Mesenchymal stem cell (in vitro differentiated cells and primary cell): ENCODE measurements around the gene MYH11.
"Not testable (repeated sequence)": the region's sequence is repeated elsewhere in the genome, so short reads cannot be mapped to it uniquely, and the experiment has no call there.

ENCODE experiments used
- DNase-seq: peaks from one replicate; pipeline ENCODE4 v3.0.0-alpha.2; 2013
- H2AFZ ChIP-seq: one replicate; pipeline ENCODE4 v1.6.1; 2013; ENCODE audit warnings: low read depth, mild to moderate bottlenecking, control low read depth, inconsistent platforms, low read length, moderate library complexity
- H2AK5ac ChIP-seq: 2 replicates; pipeline ENCODE4 v1.6.1; 2013; ENCODE audit warnings: low read length, moderate library complexity, mild to moderate bottlenecking, inconsistent platforms; ENCODE audit not compliant: severe bottlenecking
- H2BK120ac ChIP-seq: one replicate; pipeline ENCODE4 v1.6.1; 2013; ENCODE audit warnings: low read depth, mild to moderate bottlenecking, inconsistent platforms, low read length, moderate library complexity
- H2BK12ac ChIP-seq, 2 experiments: one replicate each; pipeline ENCODE4 v1.6.1; 2013; ENCODE audit warnings: inconsistent platforms in 2 of 2, low read length in 2 of 2, mild to moderate bottlenecking in 2 of 2, moderate library complexity in 2 of 2, control low read depth in 1 of 2
- H2BK15ac ChIP-seq: one replicate; pipeline ENCODE4 v1.6.1; 2013; ENCODE audit warnings: mild to moderate bottlenecking, low read depth, inconsistent platforms; ENCODE audit not compliant: poor library complexity, severe bottlenecking
- H2BK5ac ChIP-seq: 2 replicates; pipeline ENCODE4 v1.6.1; 2013; ENCODE audit warnings: low read depth, mild to moderate bottlenecking, low read length, control low read depth, inconsistent platforms; ENCODE audit not compliant: poor library complexity, severe bottlenecking
- H3K14ac ChIP-seq, 2 experiments: one replicate each; pipeline ENCODE4 v1.6.1; 2013; ENCODE audit warnings: inconsistent platforms in 2 of 2, low read length in 2 of 2, control low read depth in 1 of 2, mild to moderate bottlenecking in 1 of 2, moderate library complexity in 1 of 2
- H3K18ac ChIP-seq, 2 experiments: one replicate each; pipeline ENCODE4 v1.6.1; 2013; ENCODE audit warnings: inconsistent platforms in 2 of 2, low read length in 2 of 2, control low read depth in 1 of 2, low read depth in 1 of 2, mild to moderate bottlenecking in 1 of 2
- H3K23ac ChIP-seq, 2 experiments: one replicate each; pipeline ENCODE4 v1.6.1; 2013; ENCODE audit warnings: inconsistent platforms in 2 of 2, low read length in 2 of 2, mild to moderate bottlenecking in 2 of 2, moderate library complexity in 2 of 2, control low read depth in 1 of 2
- H3K27ac ChIP-seq: 2 replicates; pipeline ENCODE4 v1.5.1; 2013; ENCODE audit warnings: mild to moderate bottlenecking, moderate library complexity, low read length, control low read depth, inconsistent platforms; ENCODE audit not compliant: poor library complexity, severe bottlenecking
- H3K27me3 ChIP-seq, 2 experiments: 2 replicates each; pipeline versions ENCODE4 v1.6.1 to v1.7.0; 2013; ENCODE audit warnings: low read length in 2 of 2, mild to moderate bottlenecking in 2 of 2, moderate library complexity in 2 of 2, control low read depth in 1 of 2, inconsistent platforms in 1 of 2; ENCODE audit not compliant: control insufficient read depth in 1 of 2, insufficient read depth in 1 of 2
- H3K36me3 ChIP-seq, 2 experiments: 2 replicates each; pipeline versions ENCODE4 v1.6.1 to v1.7.0; 2013; ENCODE audit warnings: low read length in 2 of 2, control low read depth in 1 of 2, inconsistent platforms in 1 of 2, low read depth in 1 of 2, mild to moderate bottlenecking in 1 of 2; ENCODE audit not compliant: insufficient read depth in 2 of 2, control insufficient read depth in 1 of 2
- H3K4ac ChIP-seq, 2 experiments: one replicate each; pipeline ENCODE4 v1.6.1; 2013; ENCODE audit warnings: inconsistent platforms in 2 of 2, low read length in 2 of 2, mild to moderate bottlenecking in 2 of 2, moderate library complexity in 2 of 2, control low read depth in 1 of 2, low read depth in 1 of 2
- H3K4me1 ChIP-seq: 2 replicates; pipeline ENCODE4 v1.6.1; 2013; ENCODE audit warnings: low read depth, low read length, control low read depth; ENCODE audit not compliant: control insufficient read depth, insufficient read depth
- H3K4me2 ChIP-seq: 2 replicates; pipeline ENCODE4 v1.6.1; 2013; ENCODE audit warnings: low read length, mild to moderate bottlenecking, inconsistent platforms; ENCODE audit not compliant: poor library complexity, severe bottlenecking
- H3K4me3 ChIP-seq, 2 experiments: 2 replicates each; pipeline versions ENCODE4 v1.5.1 to v1.7.0; 2013; ENCODE audit warnings: low read length in 2 of 2, mild to moderate bottlenecking in 2 of 2, control low read depth in 1 of 2, low read depth in 1 of 2; ENCODE audit not compliant: insufficient read depth in 1 of 2
- H3K79me1 ChIP-seq: replicated peaks from 2 replicates; pipeline ENCODE4 v1.6.1; 2013; ENCODE audit warnings: mild to moderate bottlenecking, control low read depth, low read length, inconsistent platforms; ENCODE audit not compliant: poor library complexity, severe bottlenecking
- H3K9ac ChIP-seq: 2 replicates; pipeline ENCODE4 v1.7.0; 2013; ENCODE audit warnings: mild to moderate bottlenecking, low read length, moderate library complexity
- H3K9me3 ChIP-seq: 2 replicates; pipeline ENCODE4 v1.7.0; 2013; ENCODE audit warnings: mild to moderate bottlenecking, low read length; ENCODE audit not compliant: control insufficient read depth
- H4K8ac ChIP-seq: one replicate; pipeline ENCODE4 v1.6.1; 2013; ENCODE audit warnings: inconsistent platforms, mild to moderate bottlenecking, low read length, moderate library complexity
- H4K91ac ChIP-seq: one replicate; pipeline ENCODE4 v1.6.1; 2013; ENCODE audit warnings: mild to moderate bottlenecking, low read length, inconsistent platforms
- WGBS: methylation state at CpG from one replicate; pipeline ENCODE4 v1.1.7; 2013; ENCODE audit warnings: mixed read lengths; 5-methylcytosine and 5-hydroxymethylcytosine counted together

Gene MYH11

GRCh38 chr16:15850555-15850954 lies 6.3 kb downstream of the MYH11 start:
- 98% methylated on average over 5 of the region's 6 CpGs for WGBS
- H2BK12ac ChIP-seq, H4K91ac ChIP-seq, H2BK120ac ChIP-seq, H3K9ac ChIP-seq, H3K4ac ChIP-seq, H3K4me3 ChIP-seq, H2AFZ ChIP-seq, H3K27ac ChIP-seq, H3K23ac ChIP-seq, H3K36me3 ChIP-seq, DNase-seq, H3K79me1 ChIP-seq, H4K8ac ChIP-seq, H2AK5ac ChIP-seq, H2BK15ac ChIP-seq, H3K14ac ChIP-seq, H3K4me2 ChIP-seq, H3K18ac ChIP-seq, H3K4me1 ChIP-seq, H2BK5ac ChIP-seq, H3K9me3 ChIP-seq: not testable (repeated sequence)
- H3K27me3 ChIP-seq: peaks cover 26 to 62% of the 10 kb centered on the region in 2 experiments

- H4K8ac ChIP-seq: no peak overlapping the region
- H3K14ac ChIP-seq: no peak overlapping the region
- H3K23ac ChIP-seq: peak overlapping the region in 1 of 2 experiments; percentile 38
- H3K9ac ChIP-seq: no peak overlapping the region
- no peaks in the 10 kb centered on the region for H3K36me3 ChIP-seq
- H3K18ac ChIP-seq: no peak overlapping the region
- H2BK12ac ChIP-seq: no peak overlapping the region
- no peak overlapping the region for H3K4me3 ChIP-seq
- no peak overlapping the region for H2BK5ac ChIP-seq
- WGBS: 72% methylated on average over 12 of the region's 12 CpGs
- no peak for DNase-seq
- no peaks in the 10 kb centered on the region for H3K9me3 ChIP-seq
- no peak overlapping the region for H3K4ac ChIP-seq
- H3K79me1 ChIP-seq: no peaks in the 10 kb centered on the region
- H4K91ac ChIP-seq: no peak overlapping the region
- H2AFZ ChIP-seq: no peak overlapping the region
- H2AK5ac ChIP-seq: no peak overlapping the region
- H3K27ac ChIP-seq: no peak overlapping the region
- peaks cover 14 to 54% of the 10 kb centered on the region in 2 experiments for H3K27me3 ChIP-seq
- no peak overlapping the region for H2BK15ac ChIP-seq
- no peaks in the 10 kb centered on the region for H3K4me1 ChIP-seq
- H3K4me2 ChIP-seq: no peak overlapping the region
- no peak overlapping the region for H2BK120ac ChIP-seq
These were observed 7.4 kb downstream of the MYH11 start for GRCh38 chr16:15849209-15849981.

- no peak overlapping the region for H3K4ac ChIP-seq
- no peak overlapping the region for H3K18ac ChIP-seq
- H3K9ac ChIP-seq: no peak overlapping the region
- H3K79me1 ChIP-seq: no peaks in the 10 kb centered on the region
- DNase-seq: no peak
- 58% methylated on average over 8 of the region's 9 CpGs for WGBS
- H3K14ac ChIP-seq: no peak overlapping the region
- no peaks in the 10 kb centered on the region for H3K9me3 ChIP-seq
- H2AFZ ChIP-seq: no peak overlapping the region
- H3K27ac ChIP-seq: no peak overlapping the region
- no peak overlapping the region for H3K23ac ChIP-seq
- no peak overlapping the region for H4K8ac ChIP-seq
- no peaks in the 10 kb centered on the region for H3K4me1 ChIP-seq
- H2BK15ac ChIP-seq: no peak overlapping the region
- peaks cover 8 to 42% of the 10 kb centered on the region in 2 experiments for H3K27me3 ChIP-seq
- H2BK12ac ChIP-seq: no peak overlapping the region
- no peak overlapping the region for H2BK120ac ChIP-seq
- no peak overlapping the region for H4K91ac ChIP-seq
- no peak overlapping the region for H3K4me3 ChIP-seq
- H3K4me2 ChIP-seq: no peak overlapping the region
- no peak overlapping the region for H2AK5ac ChIP-seq
- H3K36me3 ChIP-seq: no peaks in the 10 kb centered on the region
- H2BK5ac ChIP-seq: no peak overlapping the region
These were observed 9.1 kb downstream of the MYH11 start for GRCh38 chr16:15847611-15848175.

- peaks cover 11 to 39% of the 10 kb centered on the region in 2 experiments for H3K27me3 ChIP-seq
- no peak overlapping the region for H2BK5ac ChIP-seq
- H2BK12ac ChIP-seq: no peak overlapping the region
- no peak overlapping the region for H3K9ac ChIP-seq
- no peak overlapping the region for H2BK120ac ChIP-seq
- 85% methylated on average over 4 of the region's 4 CpGs for WGBS
- H3K4me3 ChIP-seq: no peak overlapping the region
- no peaks in the 10 kb centered on the region for H3K79me1 ChIP-seq
- no peaks in the 10 kb centered on the region for H3K4me1 ChIP-seq
- no peak overlapping the region for H4K91ac ChIP-seq
- H3K4ac ChIP-seq: no peak overlapping the region
- no peak overlapping the region for H2AFZ ChIP-seq
- H3K14ac ChIP-seq: no peak overlapping the region
- H3K9me3 ChIP-seq: no peaks in the 10 kb centered on the region
- no peak overlapping the region for H3K4me2 ChIP-seq
- H4K8ac ChIP-seq: no peak overlapping the region
- no peak overlapping the region for H3K18ac ChIP-seq
- H3K27ac ChIP-seq: no peak overlapping the region
- H3K36me3 ChIP-seq: no peaks in the 10 kb centered on the region
- H3K23ac ChIP-seq: no peak overlapping the region
- no peak for DNase-seq
- no peak overlapping the region for H2BK15ac ChIP-seq
- H2AK5ac ChIP-seq: no peak overlapping the region
These were observed 10.3 kb downstream of the MYH11 start for GRCh38 chr16:15846510-15846909.
